Testis (tissue), 2 donors: ENCODE data around the gene ZC3H7A.

Source experiments
- CTCF ChIP-seq, 3 experiments: fragments of 450-650 bp in 2 of 3; fragments of 200-600 bp in 1 of 3; sonication (generic) in 1 of 3; IDR thresholded peaks; one replicate each; pipeline ENCODE4 v1.5.1; 2016 to 2019; ENCODE audit warnings: antibody characterized with exemption in 3 of 3, mild to moderate bottlenecking in 2 of 3, moderate library complexity in 1 of 3
- POLR2A ChIP-seq: fragments of 450-650 bp; IDR thresholded peaks from one replicate; pipeline ENCODE4 v1.6.1; 2017; ENCODE audit warnings: antibody characterized with exemption, mild to moderate bottlenecking, moderate library complexity

- TF ChIP-seq CTCF (IDR thresholded peaks at IDR 0.05) = no peak
- TF ChIP-seq POLR2A = no peak
Measured at GRCh38 chr16:11708421-11708820, 88.6 kb downstream of the ZC3H7A start.
